Activated T-helper 2 cell treated with anti-CD3 and anti-CD28 coated beads, Interferon-gamma antibody, Interleukin-2, Interleukin-4, amounts not matched to agents 10 μg/mL and 5 μg/mL and 100 μg/mL, durations not matched to agents 14 hours and 24 hours and 36 hours (primary cell): ENCODE measurements around the gene OLA1. TPM values are rescaled to one million over a fixed set of nuclear protein-coding genes. Genes with fewer than 3 reads are reported as not detected.
A peak's percentile ranks its signal among the peaks of the same experiment; 100 is the strongest.
"Not testable (repeated sequence)": the region's sequence is repeated elsewhere in the genome, so short reads cannot be mapped to it uniquely, and the experiment has no call there.

ENCODE experiments used
- DNase-seq: peaks from one replicate; pipeline ENCODE4 v3.0.0; 2021; ENCODE audit warnings: low spot score
- H3K27ac Mint-ChIP-seq: one replicate; pipeline ENCODE4 v1.8.0; 2021; ENCODE audit warnings: mixed read lengths
- H3K27me3 Mint-ChIP-seq: one replicate; pipeline ENCODE4 v1.8.0; 2021; ENCODE audit warnings: low read depth, mixed read lengths
- H3K36me3 Mint-ChIP-seq: one replicate; pipeline ENCODE4 v1.8.0; 2021; ENCODE audit warnings: low read depth, mixed read lengths
- H3K4me1 Mint-ChIP-seq: one replicate; pipeline ENCODE4 v1.8.0; 2021; ENCODE audit warnings: low read depth, mixed read lengths
- H3K4me3 Mint-ChIP-seq: one replicate; pipeline ENCODE4 v1.8.0; 2021; ENCODE audit warnings: low read depth, mild to moderate bottlenecking, moderate library complexity, mixed read lengths
- H3K9me3 Mint-ChIP-seq: one replicate; pipeline ENCODE4 v1.8.0; 2021; ENCODE audit warnings: mixed read lengths
- intact Hi-C: fragments of 100-400 bp; cut with micrococcal nuclease; formaldehyde crosslinking; loops from one replicate; pipeline ENCODE4 v1.15.1; 2023
- total RNA-seq: library from RNA; stranded (reverse); gene quantifications from 2 replicates; pipeline ENCODE4 v1.2.3, GENCODE V29; 2022

The OLA1 gene
- 148 and 150 TPM in 2 replicates for total RNA-seq

- Mint-ChIP-seq H3K27me3 (no peaks in the 10 kb centered on the region), H3K9me3 (no peaks in the 10 kb centered on the region), H3K4me1 (peaks cover 29% of the 10 kb centered on the region), H3K36me3 (peaks cover 36% of the 10 kb centered on the region), H3K4me3 (peak within 1 kb of the TSS; percentile 87), H3K27ac (peak within 1 kb of the TSS; percentile 86)
- intact Hi-C loops = loop anchor here (5.0 kb wide), 3 partner anchors 149 to 286 kb away; partner anchors contain the start of genes GPR155 and SCRN3
- DNase-seq = peak; percentile 94
Observed at GRCh38 chr2:174248187-174248997, at the start of gene OLA1. Gene OLA1 (minus strand): TSS chr2:174248532. CDS start chr2:174246815, 1,717 bp downstream.

- peaks cover 2% of the 10 kb centered on the region for H3K4me1 Mint-ChIP-seq
- peaks cover 5% of the 10 kb centered on the region for H3K9me3 Mint-ChIP-seq
- no peaks in the 10 kb centered on the region for H3K36me3 Mint-ChIP-seq
- no peak for DNase-seq
- H3K4me3 Mint-ChIP-seq = no peak overlapping the region
- intact Hi-C loops = no loop called here
- peaks cover 5% of the 10 kb centered on the region for H3K27me3 Mint-ChIP-seq
- no peak overlapping the region for H3K27ac Mint-ChIP-seq
Observed at GRCh38 chr2:174292908-174293307, 44.6 kb upstream of the OLA1 start.

- no peaks in the 10 kb centered on the region for H3K36me3 Mint-ChIP-seq
- peaks cover 21% of the 10 kb centered on the region for H3K27me3 Mint-ChIP-seq
- H3K4me1 Mint-ChIP-seq = peaks cover 2% of the 10 kb centered on the region
- no peak overlapping the region for H3K27ac Mint-ChIP-seq
- intact Hi-C loops = no loop called here
- no peaks in the 10 kb centered on the region for H3K9me3 Mint-ChIP-seq
- no peak for DNase-seq
- H3K4me3 Mint-ChIP-seq = no peak overlapping the region
Observed at GRCh38 chr2:174286172-174286571, 37.8 kb upstream of the OLA1 start.

GRCh38 chr2:174282441-174282840 is 34.1 kb upstream of the OLA1 start:
- no peaks in the 10 kb centered on the region for H3K36me3 Mint-ChIP-seq
- no peak overlapping the region for H3K4me3 Mint-ChIP-seq
- H3K9me3 Mint-ChIP-seq = no peaks in the 10 kb centered on the region
- H3K27me3 Mint-ChIP-seq = peaks cover 18% of the 10 kb centered on the region
- no peaks in the 10 kb centered on the region for H3K4me1 Mint-ChIP-seq
- no peak for DNase-seq
- intact Hi-C loops = no loop called here
- H3K27ac Mint-ChIP-seq = no peak overlapping the region

GRCh38 chr2:174281736-174282135 is 33.4 kb upstream of the OLA1 start:
- H3K36me3 Mint-ChIP-seq = no peaks in the 10 kb centered on the region
- no peaks in the 10 kb centered on the region for H3K4me1 Mint-ChIP-seq
- no peak overlapping the region for H3K4me3 Mint-ChIP-seq
- no peak for DNase-seq
- H3K27ac Mint-ChIP-seq = no peak overlapping the region
- intact Hi-C loops = no loop called here
- H3K9me3 Mint-ChIP-seq = no peaks in the 10 kb centered on the region
- peaks cover 20% of the 10 kb centered on the region for H3K27me3 Mint-ChIP-seq

- no peaks in the 10 kb centered on the region for H3K4me1 Mint-ChIP-seq
- no peaks in the 10 kb centered on the region for H3K9me3 Mint-ChIP-seq
- intact Hi-C loops = no loop called here
- DNase-seq = no peak
- no peaks in the 10 kb centered on the region for H3K36me3 Mint-ChIP-seq
- peaks cover 22% of the 10 kb centered on the region for H3K27me3 Mint-ChIP-seq
- no peak overlapping the region for H3K4me3 Mint-ChIP-seq
- H3K27ac Mint-ChIP-seq = no peak overlapping the region
Observed at GRCh38 chr2:174280596-174280995, 32.3 kb upstream of the OLA1 start.

- peaks cover 25% of the 10 kb centered on the region for H3K27me3 Mint-ChIP-seq
- H3K4me1 Mint-ChIP-seq, intact Hi-C loops, H3K36me3 Mint-ChIP-seq, DNase-seq, H3K4me3 Mint-ChIP-seq, H3K9me3 Mint-ChIP-seq, H3K27ac Mint-ChIP-seq: not testable (repeated sequence)
Observed at GRCh38 chr2:174270263-174270662, 21.9 kb upstream of the OLA1 start.

GRCh38 chr2:174266288-174266687 is 18.0 kb upstream of the OLA1 start:
- H3K27ac Mint-ChIP-seq = no peak overlapping the region
- DNase-seq = no peak
- intact Hi-C loops = no loop called here
- no peaks in the 10 kb centered on the region for H3K9me3 Mint-ChIP-seq
- H3K36me3 Mint-ChIP-seq = no peaks in the 10 kb centered on the region
- H3K4me3 Mint-ChIP-seq = no peak overlapping the region
- H3K27me3 Mint-ChIP-seq = peaks cover 24% of the 10 kb centered on the region
- H3K4me1 Mint-ChIP-seq = no peaks in the 10 kb centered on the region

- H3K27me3 Mint-ChIP-seq = peaks cover 31% of the 10 kb centered on the region
- H3K27ac Mint-ChIP-seq = no peak overlapping the region
- H3K4me3 Mint-ChIP-seq = no peak overlapping the region
- intact Hi-C loops = no loop called here
- no peaks in the 10 kb centered on the region for H3K4me1 Mint-ChIP-seq
- no peaks in the 10 kb centered on the region for H3K9me3 Mint-ChIP-seq
- DNase-seq = no peak
- no peaks in the 10 kb centered on the region for H3K36me3 Mint-ChIP-seq
Observed at GRCh38 chr2:174263997-174264396, 15.7 kb upstream of the OLA1 start.

GRCh38 chr2:174259981-174260380 is 11.6 kb upstream of the OLA1 start:
- DNase-seq = no peak
- intact Hi-C loops = no loop called here
- H3K4me1 Mint-ChIP-seq = no peaks in the 10 kb centered on the region
- H3K27me3 Mint-ChIP-seq = peaks cover 14% of the 10 kb centered on the region
- H3K4me3 Mint-ChIP-seq = no peak overlapping the region
- H3K36me3 Mint-ChIP-seq = no peaks in the 10 kb centered on the region
- no peak overlapping the region for H3K27ac Mint-ChIP-seq
- H3K9me3 Mint-ChIP-seq = no peaks in the 10 kb centered on the region

- no peak overlapping the region for H3K27ac Mint-ChIP-seq
- H3K4me3 Mint-ChIP-seq = no peak overlapping the region
- H3K9me3 Mint-ChIP-seq = no peaks in the 10 kb centered on the region
- peaks cover 7% of the 10 kb centered on the region for H3K27me3 Mint-ChIP-seq
- DNase-seq = no peak
- no peaks in the 10 kb centered on the region for H3K36me3 Mint-ChIP-seq
- intact Hi-C loops = no loop called here
- peaks cover 1% of the 10 kb centered on the region for H3K4me1 Mint-ChIP-seq
Observed at GRCh38 chr2:174254267-174254666, 5.9 kb upstream of the OLA1 start.

GRCh38 chr2:174248998-174249592 is 763 bp upstream of the OLA1 start:
- H3K27ac Mint-ChIP-seq = peak overlapping the region; percentile 82
- intact Hi-C loops = loop anchor here (5.0 kb wide), 3 partner anchors 148 to 287 kb away; partner anchors contain the start of genes GPR155 and SCRN3
- H3K27me3 Mint-ChIP-seq = no peaks in the 10 kb centered on the region
- H3K4me3 Mint-ChIP-seq = peak overlapping the region; percentile 77
- no peaks in the 10 kb centered on the region for H3K9me3 Mint-ChIP-seq
- peaks cover 29% of the 10 kb centered on the region for H3K36me3 Mint-ChIP-seq
- H3K4me1 Mint-ChIP-seq = peaks cover 25% of the 10 kb centered on the region
- no peak for DNase-seq
